Sigmoid colon (tissue), 4 donors: ENCODE results near the gene ADH4.
"Not testable (repeated sequence)": the region's sequence is repeated elsewhere in the genome, so short reads cannot be mapped to it uniquely, and the experiment has no call there.

Source experiments
- EP300 ChIP-seq, 4 donors: sonication (generic); formaldehyde crosslinking; IDR thresholded peaks; one replicate each; pipeline ENCODE4 v1.6.1; 2017; ENCODE audit warnings: antibody characterized with exemption in 4 of 4
- POLR2A ChIP-seq, 2 donors: fragments of 450-650 bp; IDR thresholded peaks; one replicate each; pipeline ENCODE4 v1.6.1; 2016; ENCODE audit warnings: antibody characterized with exemption in 2 of 2, mild to moderate bottlenecking in 2 of 2, moderate library complexity in 2 of 2
- POLR2AphosphoS5 ChIP-seq, 4 donors: sonication (generic); formaldehyde crosslinking; IDR thresholded peaks; one replicate each; pipeline ENCODE4 v1.6.1; 2017; ENCODE audit warnings: antibody characterized with exemption in 4 of 4
- TF ChIP-seq, protein P1 (sequence below), 4 experiments: fragments of 450-650 bp in 3 of 4; fragments of 200-600 bp in 1 of 4; IDR thresholded peaks; one replicate each; pipeline ENCODE4 v1.5.1; 2016 to 2019; ENCODE audit warnings: antibody characterized with exemption in 4 of 4, mild to moderate bottlenecking in 3 of 4, moderate library complexity in 2 of 4

DNA sequence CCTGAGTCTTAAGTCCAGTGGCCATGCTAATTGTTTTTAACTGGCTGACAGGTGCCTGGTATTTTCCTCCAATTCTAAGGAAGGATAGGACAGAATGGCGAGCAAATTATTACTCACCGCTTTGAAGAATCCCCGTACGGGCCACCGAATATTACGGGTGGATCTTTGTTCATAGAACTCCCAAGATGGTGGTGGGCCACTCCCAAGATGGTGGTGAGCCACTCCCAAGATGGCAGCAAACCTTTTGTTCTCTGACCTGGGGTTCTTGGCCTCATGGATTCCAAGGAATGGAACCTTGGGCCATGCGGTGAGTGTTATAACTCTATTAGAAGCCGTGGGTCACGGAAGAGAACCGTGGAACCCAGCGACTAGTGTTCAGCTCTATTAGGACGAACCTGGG, 34.8 kb downstream of the ADH4 start:
- TF ChIP-seq, protein P1, sequence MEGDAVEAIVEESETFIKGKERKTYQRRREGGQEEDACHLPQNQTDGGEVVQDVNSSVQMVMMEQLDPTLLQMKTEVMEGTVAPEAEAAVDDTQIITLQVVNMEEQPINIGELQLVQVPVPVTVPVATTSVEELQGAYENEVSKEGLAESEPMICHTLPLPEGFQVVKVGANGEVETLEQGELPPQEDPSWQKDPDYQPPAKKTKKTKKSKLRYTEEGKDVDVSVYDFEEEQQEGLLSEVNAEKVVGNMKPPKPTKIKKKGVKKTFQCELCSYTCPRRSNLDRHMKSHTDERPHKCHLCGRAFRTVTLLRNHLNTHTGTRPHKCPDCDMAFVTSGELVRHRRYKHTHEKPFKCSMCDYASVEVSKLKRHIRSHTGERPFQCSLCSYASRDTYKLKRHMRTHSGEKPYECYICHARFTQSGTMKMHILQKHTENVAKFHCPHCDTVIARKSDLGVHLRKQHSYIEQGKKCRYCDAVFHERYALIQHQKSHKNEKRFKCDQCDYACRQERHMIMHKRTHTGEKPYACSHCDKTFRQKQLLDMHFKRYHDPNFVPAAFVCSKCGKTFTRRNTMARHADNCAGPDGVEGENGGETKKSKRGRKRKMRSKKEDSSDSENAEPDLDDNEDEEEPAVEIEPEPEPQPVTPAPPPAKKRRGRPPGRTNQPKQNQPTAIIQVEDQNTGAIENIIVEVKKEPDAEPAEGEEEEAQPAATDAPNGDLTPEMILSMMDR (IDR thresholded peaks at IDR 0.05) = not testable (repeated sequence)
- not testable (repeated sequence) for TF ChIP-seq EP300, POLR2A, POLR2AphosphoS5 (IDR thresholded peaks at IDR 0.05)
